Measurements from ENCODE around the gene MAX.
"Not testable (repeated sequence)": the region's sequence is repeated elsewhere in the genome, so short reads cannot be mapped to it uniquely, and the experiment has no call there.

Gene MAX

GRCh38 chr14:65104791-65105190 is 2.5 kb upstream of the MAX start:
- DNase-seq (ENCODE audit: low read depth in 2 of 2) = no peak

GRCh38 chr14:65103150-65103760 is 938 bp upstream of the MAX start:
- DNase-seq (ENCODE audit: low read depth in 2 of 2) = peak in 1 of 2 experiments; percentile 4

- DNase-seq (ENCODE audit: low read depth in 2 of 2) = no peak
Measured at GRCh38 chr14:65101631-65102440, 481 bp downstream of the MAX start.

DNA sequence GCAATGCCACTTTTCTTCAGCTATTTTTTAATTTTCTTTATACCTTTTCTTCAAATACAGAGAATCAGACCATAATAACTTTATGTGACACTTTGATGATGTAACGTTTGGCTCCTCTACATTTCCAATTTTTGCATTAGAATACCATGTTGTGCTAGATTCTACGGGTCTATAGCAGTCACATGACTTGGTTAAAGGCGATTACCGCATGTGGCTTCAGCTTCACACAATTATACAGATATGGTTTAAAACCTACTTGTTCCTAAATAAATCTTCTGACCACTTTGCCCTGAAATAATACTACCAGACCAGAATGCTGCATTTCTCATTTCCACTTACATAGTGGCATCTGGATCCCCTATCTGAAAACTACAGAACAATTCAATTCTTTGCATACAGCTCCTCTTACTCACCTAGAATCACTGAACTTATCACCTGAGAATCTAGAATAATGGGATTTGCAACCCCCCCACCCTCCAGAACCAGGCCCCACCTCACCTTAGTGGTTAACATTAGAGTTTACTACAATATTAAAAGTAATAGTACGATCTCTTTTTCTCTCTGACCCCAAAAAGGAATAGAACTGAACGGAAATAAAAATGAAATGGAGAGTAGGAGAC is 1.3 kb downstream of the MAX start:
- no peak for DNase-seq (ENCODE audit: low read depth in 2 of 2)

DNA sequence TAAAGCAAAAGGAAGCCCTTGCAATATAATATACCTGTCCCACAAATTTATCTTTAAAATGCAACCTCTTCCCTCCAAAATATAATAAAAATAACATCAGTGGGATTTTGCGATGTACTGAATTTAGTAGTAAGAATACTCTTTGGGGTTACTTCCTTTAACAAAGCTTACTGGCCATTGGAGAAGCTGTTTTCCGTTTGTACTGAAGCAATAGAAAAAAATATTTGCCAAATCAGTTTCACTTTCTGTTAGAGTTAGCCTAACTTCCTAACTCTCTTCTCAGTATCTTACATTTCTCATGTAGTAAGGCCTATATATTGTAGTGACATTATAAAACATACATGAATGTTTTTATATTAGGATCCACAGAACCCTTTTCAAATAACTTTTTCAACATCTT is 3.7 kb downstream of the MAX start:
- no peak for DNase-seq (ENCODE audit: low read depth in 2 of 2)

DNA sequence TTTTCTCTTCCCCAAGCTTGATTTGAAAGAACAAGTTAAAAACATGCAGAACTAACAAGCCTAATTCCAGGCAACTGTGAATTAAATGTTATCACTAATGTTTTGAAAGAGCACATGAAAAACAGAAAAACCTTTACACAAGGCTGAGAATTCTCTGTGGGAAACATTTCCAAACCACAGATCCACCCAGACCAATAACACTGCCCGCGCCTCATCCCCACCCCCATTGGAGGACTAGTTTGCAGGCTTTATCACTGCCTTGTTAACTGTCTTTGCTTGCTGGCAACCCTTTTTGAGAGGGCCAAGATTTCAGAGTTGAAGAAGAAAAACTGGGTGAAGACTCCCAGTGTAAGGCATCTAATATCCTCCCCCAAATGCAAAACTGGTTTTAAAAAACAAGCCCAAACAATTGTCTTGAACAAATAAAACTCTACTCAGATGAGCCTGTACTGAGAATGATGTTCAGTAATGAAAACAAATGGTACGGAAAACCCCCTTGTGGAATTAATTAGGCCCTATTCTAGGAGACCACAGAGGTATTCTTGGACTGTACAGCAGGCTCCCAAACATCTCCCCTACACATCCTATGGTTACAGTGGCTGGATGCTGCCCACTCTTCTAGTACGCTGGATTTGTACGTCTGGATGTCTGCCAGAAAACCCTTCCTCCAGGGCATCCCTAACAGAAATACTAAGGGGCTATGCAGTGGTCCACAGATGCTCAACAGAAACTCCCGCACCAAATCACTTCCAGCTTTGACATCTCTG is 5.8 kb downstream of the MAX start:
- DNase-seq (ENCODE audit: low read depth in 2 of 2) = peak; percentile 43 to 49

GRCh38 chr14:65095633-65096205 is 6.6 kb downstream of the MAX start:
- peak in 1 of 2 experiments; percentile 39 for DNase-seq (ENCODE audit: low read depth in 2 of 2)

- DNase-seq (ENCODE audit: low read depth in 2 of 2) = no peak
Measured at GRCh38 chr14:65092349-65092748, 10.0 kb downstream of the MAX start.

GRCh38 chr14:65087835-65088234 is 14.5 kb downstream of the MAX start:
- not testable (repeated sequence) for DNase-seq (ENCODE audit: low read depth in 2 of 2)

- not testable (repeated sequence) for DNase-seq (ENCODE audit: low read depth in 2 of 2)
Measured at GRCh38 chr14:65086686-65087085, 15.6 kb downstream of the MAX start.

- DNase-seq (ENCODE audit: low read depth in 2 of 2) = no peak
Measured at GRCh38 chr14:65084554-65085505, 17.5 kb downstream of the MAX start.

DNA sequence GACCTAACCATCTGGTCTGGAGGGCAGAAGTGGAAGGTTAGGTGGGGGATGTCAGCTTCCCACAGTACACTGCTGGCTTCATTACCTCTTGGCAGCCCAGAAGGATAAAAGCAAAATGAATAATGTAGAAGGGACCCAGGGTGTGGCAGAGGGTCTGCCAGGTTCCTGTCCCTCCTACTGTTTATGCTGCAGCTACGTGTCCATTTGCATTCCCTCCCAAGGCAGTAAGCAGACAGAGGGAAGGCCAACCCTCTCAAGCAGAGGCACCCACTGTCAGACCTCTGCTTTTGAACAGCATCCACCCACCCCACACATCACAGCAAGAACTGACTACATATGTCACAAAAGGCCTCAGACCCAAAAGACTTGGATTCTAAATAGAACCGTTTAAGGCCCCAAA is 19.4 kb downstream of the MAX start:
- DNase-seq (ENCODE audit: low read depth in 2 of 2) = no peak

- DNase-seq (ENCODE audit: low read depth in 2 of 2) = no peak
Measured at GRCh38 chr14:65080960-65081747, 21.2 kb downstream of the MAX start.

DNA sequence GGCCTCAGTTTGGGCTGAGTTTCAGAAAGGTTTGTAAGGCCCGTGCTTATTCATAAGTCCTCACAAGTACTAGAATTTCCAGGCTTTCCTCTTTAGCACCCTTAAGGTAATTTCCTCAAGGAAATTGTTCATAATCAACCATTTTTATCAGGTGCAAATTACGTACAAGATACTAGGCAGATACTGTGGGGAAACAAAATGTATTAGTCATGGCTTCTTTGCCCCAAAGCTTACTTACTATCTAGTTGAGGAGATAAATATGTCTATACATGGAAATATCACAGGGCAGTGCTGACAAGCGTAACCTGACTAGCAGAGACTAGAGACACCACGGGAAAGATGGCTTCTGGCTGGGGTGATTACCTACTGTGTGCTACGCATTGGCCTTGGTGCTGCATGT is 22.5 kb downstream of the MAX start:
- no peak for DNase-seq (ENCODE audit: low read depth in 2 of 2)

GRCh38 chr14:65079201-65079600 is 23.1 kb downstream of the MAX start:
- no peak for DNase-seq (ENCODE audit: low read depth in 2 of 2)

DNA sequence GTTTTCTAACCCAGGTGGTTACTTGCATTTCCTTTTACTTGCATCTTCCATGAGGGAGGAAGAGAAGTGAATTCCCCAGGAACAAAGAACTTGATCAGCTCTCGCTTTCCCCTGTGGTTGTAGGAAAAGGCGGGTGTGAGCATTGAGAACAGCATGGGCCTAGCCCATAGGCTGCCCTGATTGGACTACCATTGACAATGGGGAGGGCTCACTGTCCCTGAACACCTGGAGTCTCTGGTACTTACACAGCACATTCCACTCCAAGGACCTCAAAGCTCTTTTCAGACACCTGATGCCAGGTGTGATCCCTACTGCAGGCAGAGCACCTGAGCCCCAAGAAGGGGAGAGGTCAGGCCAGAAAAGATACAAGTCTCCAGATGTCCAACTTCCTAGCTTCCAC is 25.0 kb downstream of the MAX start:
- no peak for DNase-seq (ENCODE audit: low read depth in 2 of 2)

GRCh38 chr14:65075628-65076325 is 26.5 kb downstream of the MAX start:
- DNase-seq (ENCODE audit: low read depth in 2 of 2) = no peak

DNA sequence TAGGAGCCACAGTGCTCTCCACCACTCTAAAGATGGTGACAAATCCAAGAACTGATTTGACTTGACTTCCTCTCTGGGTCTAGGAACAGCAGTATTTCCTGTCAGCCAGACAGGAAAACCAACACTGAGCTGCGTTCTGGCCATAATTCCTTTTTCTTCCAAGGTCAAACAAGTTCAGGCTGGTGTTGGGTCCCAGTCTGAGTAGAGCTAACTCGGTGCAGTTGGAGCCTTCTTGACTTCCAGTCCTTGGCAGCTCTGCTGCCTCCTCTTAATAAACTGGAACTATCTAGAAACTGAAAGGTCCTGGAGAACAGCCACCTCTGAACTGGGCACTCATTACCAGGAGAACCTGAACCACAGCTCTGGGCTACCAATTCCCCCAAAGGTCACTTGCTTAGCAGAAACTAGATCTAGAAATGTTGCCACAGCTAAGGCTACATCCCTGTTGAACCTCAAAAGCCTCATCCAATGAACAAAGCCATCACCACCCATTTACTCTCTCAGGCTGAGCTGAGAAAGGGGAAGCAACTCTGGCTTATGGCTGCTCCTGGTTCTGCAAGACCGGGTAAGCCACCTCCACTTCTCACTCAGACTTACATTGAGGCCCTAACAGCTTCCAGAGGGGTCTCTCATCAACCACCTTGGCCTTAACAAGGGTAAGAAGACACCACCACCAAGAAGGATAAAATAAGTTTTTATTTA is 27.7 kb downstream of the MAX start:
- no peak for DNase-seq (ENCODE audit: low read depth in 2 of 2)
